Measurements from ENCODE around the gene CT55. TPM values are rescaled to one million over a fixed set of nuclear protein-coding genes. Genes with fewer than 3 reads are reported as not detected.

The CT55 gene
- total and polyA plus RNA-seq, 2 of the 4 experiments (the other 2 are of a cell fraction) = not detected

DNA sequence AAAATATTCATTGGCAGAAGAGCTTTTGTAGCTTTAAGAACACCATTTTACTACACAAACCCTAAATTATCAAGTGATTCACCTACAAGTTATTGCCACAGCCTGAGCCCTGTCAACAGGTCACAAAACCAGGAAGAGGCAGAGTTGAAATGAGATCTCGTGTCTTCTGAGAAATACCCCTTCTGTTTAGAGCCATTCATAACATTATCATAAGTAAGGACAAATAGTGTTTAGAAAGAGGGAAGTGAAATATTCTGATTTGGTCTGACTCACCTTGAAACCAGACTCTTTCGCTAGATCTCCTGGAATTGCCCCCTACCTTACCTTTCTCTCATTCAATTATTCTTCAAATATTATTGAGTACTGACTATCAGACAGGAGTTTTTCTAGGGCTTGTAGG lies 56.8 kb downstream of the CT55 start:
- DNase-seq = no peak
- dilution Hi-C loops (cut with HindIII; ENCODE audit: low sequenced_read_pairs, unreplicated experiment) = no loop called here
- no CpG with 5 or more reads among the region's 2 CpGs for WGBS, 2 experiments (ENCODE audit: extremely low coverage in 2 of 2, insufficient read length in 1 of 2)
- BruUV-seq (replicated peaks) = no TSS peak
- no peak overlapping the region for H2BK15ac ChIP-seq (ENCODE audit: low read depth, low read length)
- no peaks in the 10 kb centered on the region for H3K79me1 ChIP-seq (ENCODE audit: low read depth in 1 of 2, low read length in 2 of 2)
- POLR2A ChIA-PET (ENCODE audit: unreplicated experiment) = no interaction called here
- H3K27me3 ChIP-seq (ENCODE audit: control insufficient read depth, insufficient read depth, low read length) = no peaks in the 10 kb centered on the region
- H3K4me1 ChIP-seq (ENCODE audit: control insufficient read depth, insufficient read depth, low read length) = no peaks in the 10 kb centered on the region
- no peak overlapping the region for H4K91ac ChIP-seq (ENCODE audit: insufficient read depth, low read depth, low read length)
- in situ Hi-C loops (cut with MboI; ENCODE audit: low sequenced_read_pairs) = no loop called here
- no peaks in the 10 kb centered on the region for H4K20me1 ChIP-seq (ENCODE audit: insufficient read depth, low read length)
- H4K8ac ChIP-seq (ENCODE audit: low read depth in 2 of 2, low read length in 2 of 2) = no peak overlapping the region
- no peak overlapping the region for H3K4me2 ChIP-seq (ENCODE audit: low read depth, low read length)
- H2BK5ac ChIP-seq (ENCODE audit: low read depth, low read length, poor library complexity, severe bottlenecking) = no peak overlapping the region
- no peak overlapping the region for H2BK120ac ChIP-seq (ENCODE audit: low read depth, low read length)
- no peak overlapping the region for H3K56ac ChIP-seq (ENCODE audit: extremely low read depth, insufficient read depth, low read length)
- H3K9me3 ChIP-seq (ENCODE audit: control insufficient read depth, insufficient read depth, low read length) = no peaks in the 10 kb centered on the region
- no peaks in the 10 kb centered on the region for H3K36me3 ChIP-seq (ENCODE audit: control insufficient read depth, insufficient read depth, low read length)
- ATAC-seq (ENCODE audit: low read depth) = no peak
- intact Hi-C loops (cut with micrococcal nuclease) = no loop called here
- H2AK5ac ChIP-seq (ENCODE audit: low read depth, low read length) = no peak overlapping the region
- H3K4me3 ChIP-seq (ENCODE audit: insufficient read depth, low read depth, low read length) = no peak overlapping the region
- CTCF ChIA-PET = interaction anchor here (0.6 kb wide), 1 partner anchor 372 kb away, joined by 4 read pairs; no protein-coding TSS in a partner anchor
- no peak overlapping the region for H3K18ac ChIP-seq (ENCODE audit: low read depth, low read length)
- no peak overlapping the region for H3K9ac ChIP-seq (ENCODE audit: low read depth, low read length)
- H2AFZ ChIP-seq (replicated peaks; ENCODE audit: low read length, poor library complexity) = no peak overlapping the region
- no peak overlapping the region for H2AK9ac ChIP-seq (replicated peaks; ENCODE audit: low read depth, low read length, poor library complexity)
- H3K14ac ChIP-seq (replicated peaks; ENCODE audit: low read depth, low read length) = no peak overlapping the region
- H3K27ac ChIP-seq (ENCODE audit: insufficient read depth, low read length) = no peak overlapping the region
- no peak for TF ChIP-seq CHD1 (IDR thresholded peaks at IDR 0.05; ENCODE audit: low read depth, low read length)
- TF ChIP-seq BHLHE40 (IDR thresholded peaks at IDR 0.05; ENCODE audit: low read depth, low read length) = no peak
- TF ChIP-seq USF2 (IDR thresholded peaks at IDR 0.05; ENCODE audit: low read depth, low read length) = no peak
- TF ChIP-seq CEBPB (IDR thresholded peaks at IDR 0.05; ENCODE audit: low read depth, low read length) = no peak
- TF ChIP-seq RCOR1 (IDR thresholded peaks at IDR 0.05; ENCODE audit: insufficient replicate concordance, low read length) = no peak
- no peak for TF ChIP-seq MXI1 (IDR thresholded peaks at IDR 0.05; ENCODE audit: borderline replicate concordance, low read depth, low read length)
- no peak overlapping the region for H4K5ac ChIP-seq (ENCODE audit: low read depth, low read length)
- no peak overlapping the region for H3K23ac ChIP-seq (ENCODE audit: low read depth, low read length)
- H3K9me1 ChIP-seq (ENCODE audit: insufficient read depth, low read length) = no peaks in the 10 kb centered on the region
- no peak overlapping the region for H3K4ac ChIP-seq (ENCODE audit: low read depth, low read length)
- H2BK20ac ChIP-seq (ENCODE audit: low read depth, low read length) = no peak overlapping the region

All from IMR-90 (cell line).